Sigmoid colon (tissue), 7 donors: Measurements from ENCODE around the gene UAP1. TPM values are rescaled to one million over a fixed set of nuclear protein-coding genes. Genes with fewer than 3 reads are reported as not detected.
"Not testable (repeated sequence)": the region's sequence is repeated elsewhere in the genome, so short reads cannot be mapped to it uniquely, and the experiment has no call there.

Experiments
- DNase-seq: peaks from one replicate; pipeline ENCODE4 v3.0.0-alpha.2; 2019
- H3K27ac ChIP-seq, 4 donors: fragments of 200-600 bp; sonication (generic); one replicate each; pipeline ENCODE4 v1.5.1; 2016 to 2019; ENCODE audit warnings: mild to moderate bottlenecking in 1 of 4
- H3K27me3 ChIP-seq, 3 donors: fragments of 200-600 bp; sonication (generic); one replicate each; pipeline ENCODE4 v1.5.1; 2019; ENCODE audit warnings: mild to moderate bottlenecking in 1 of 3
- H3K36me3 ChIP-seq, 4 donors: fragments of 200-600 bp; sonication (generic); one replicate each; pipeline ENCODE4 v1.5.1; 2016 to 2019
- H3K4me1 ChIP-seq, 4 donors: fragments of 200-600 bp; sonication (generic); one replicate each; pipeline ENCODE4 v1.5.1; 2017 to 2019
- H3K4me3 ChIP-seq, 4 donors: fragments of 200-600 bp; sonication (generic); one replicate each; pipeline ENCODE4 v1.5.1; 2017 to 2019; ENCODE audit warnings: mild to moderate bottlenecking in 2 of 4, moderate library complexity in 1 of 4
- H3K9me3 ChIP-seq, 4 donors: fragments of 200-600 bp in 3 of 4; sonication (generic) in 3 of 4; one replicate each; pipeline versions ENCODE4 v1.5.1 to v1.6.1; 2013 to 2019
- CTCF ChIP-seq, 4 experiments: fragments of 450-650 bp in 3 of 4; fragments of 200-600 bp in 1 of 4; IDR thresholded peaks; one replicate each; pipeline ENCODE4 v1.5.1; 2016 to 2019; ENCODE audit warnings: antibody characterized with exemption in 4 of 4, mild to moderate bottlenecking in 3 of 4, moderate library complexity in 2 of 4
- EP300 ChIP-seq, 4 donors: sonication (generic); formaldehyde crosslinking; IDR thresholded peaks; one replicate each; pipeline ENCODE4 v1.6.1; 2017; ENCODE audit warnings: antibody characterized with exemption in 4 of 4
- POLR2A ChIP-seq, 2 donors: fragments of 450-650 bp; IDR thresholded peaks; one replicate each; pipeline ENCODE4 v1.6.1; 2016; ENCODE audit warnings: antibody characterized with exemption in 2 of 2, mild to moderate bottlenecking in 2 of 2, moderate library complexity in 2 of 2
- POLR2AphosphoS5 ChIP-seq, 4 donors: sonication (generic); formaldehyde crosslinking; IDR thresholded peaks; one replicate each; pipeline ENCODE4 v1.6.1; 2017; ENCODE audit warnings: antibody characterized with exemption in 4 of 4
- WGBS, 2 donors: extraction: QIAGEN DNeasy Blood & Tissue Kit; methylation state at CpG; one replicate each; pipeline ENCODE4 v1.1.7; 2013; 5-methylcytosine and 5-hydroxymethylcytosine counted together
- intact Hi-C: fragments of 100-400 bp; cut with DNase I; formaldehyde crosslinking; loops from one replicate; pipeline ENCODE4 v1.15.1; 2023
- polyA plus RNA-seq, 3 donors: library from polyadenylated mRNA; stranded (reverse); fragments of 200-250 nt; gene quantifications; one replicate each; pipeline ENCODE4 v1.2.3, GENCODE V29; 2013
- total RNA-seq, 4 donors: library from RNA; depleted of rRNA; stranded (reverse); fragments of >200 nt; gene quantifications; one replicate each; pipeline ENCODE4 v1.1.0, GENCODE V29; 2016
- donor health status: healthy with polysubstance abuse.
- donor health status: Bipolar disorder and iron deficiency.
- donor health status: healthy.

UAP1 gene
- total and polyA plus RNA-seq, 7 donors, result 55.5 to 145 (median 83.6) TPM

- no peak for DNase-seq
- Histone ChIP-seq H3K4me1 (no peaks in the 10 kb centered on the region), H3K9me3 (no peaks in the 10 kb centered on the region), H3K27me3 (no peaks in the 10 kb centered on the region), H3K36me3 (peaks cover 1 to 83% (median 10%) of the 10 kb centered on the region in 4 donors), H3K27ac (no peak overlapping the region), H3K4me3 (no peak overlapping the region)
- WGBS, 2 donors, result 95 to 99% methylated on average over 3 of the region's 3 CpGs
- TF ChIP-seq POLR2AphosphoS5 (IDR thresholded peaks at IDR 0.05) (no peak), POLR2A (IDR thresholded peaks at IDR 0.05) (no peak), EP300 (IDR thresholded peaks at IDR 0.05) (no peak), CTCF (IDR thresholded peaks at IDR 0.05) (no peak)
- intact Hi-C loops, result no loop called here
Observed at GRCh38 chr1:162590101-162590500, 28.6 kb downstream of the UAP1 start.

GRCh38 chr1:162590686-162591085 is 29.2 kb downstream of the UAP1 start:
- Histone ChIP-seq H3K4me1 (no peaks in the 10 kb centered on the region), H3K36me3 (peaks cover 0 to 83% (median 11%) of the 10 kb centered on the region in 4 donors), H3K4me3 (no peak overlapping the region), H3K9me3 (no peaks in the 10 kb centered on the region), H3K27me3 (no peaks in the 10 kb centered on the region), H3K27ac (no peak overlapping the region)
- 97 to 98% methylated on average over 2 of the region's 2 CpGs for WGBS, 2 donors
- DNase-seq, result no peak
- TF ChIP-seq POLR2AphosphoS5 (IDR thresholded peaks at IDR 0.05), result no peak
- TF ChIP-seq CTCF (IDR thresholded peaks at IDR 0.05), result no peak
- no peak for TF ChIP-seq EP300 (IDR thresholded peaks at IDR 0.05)
- no peak for TF ChIP-seq POLR2A (IDR thresholded peaks at IDR 0.05)
- intact Hi-C loops, result no loop called here

- intact Hi-C loops, result no loop called here
- no peak overlapping the region for H3K27ac ChIP-seq
- peaks cover 0 to 89% (median 17%) of the 10 kb centered on the region in 4 donors for H3K36me3 ChIP-seq
- H3K27me3 ChIP-seq, result no peaks in the 10 kb centered on the region
- H3K4me3 ChIP-seq, result no peak overlapping the region
- no peaks in the 10 kb centered on the region for H3K4me1 ChIP-seq
- no peak for TF ChIP-seq POLR2AphosphoS5 (IDR thresholded peaks at IDR 0.05)
- TF ChIP-seq POLR2A (IDR thresholded peaks at IDR 0.05), result no peak
- no peak for TF ChIP-seq EP300 (IDR thresholded peaks at IDR 0.05)
- TF ChIP-seq CTCF (IDR thresholded peaks at IDR 0.05), result no peak
- H3K9me3 ChIP-seq, result no peaks in the 10 kb centered on the region
- no peak for DNase-seq
- 40 to 85% methylated on average over 2 of the region's 2 CpGs for WGBS, 2 donors
Observed at GRCh38 chr1:162596514-162597170, 35.1 kb downstream of the UAP1 start.

GRCh38 chr1:162599451-162599850 is 37.9 kb downstream of the UAP1 start:
- no peak overlapping the region for H3K4me3 ChIP-seq
- DNase-seq, result no peak
- peaks cover 0 to 69% (median 16%) of the 10 kb centered on the region in 4 donors for H3K36me3 ChIP-seq
- WGBS, 2 donors, result 87 to 95% methylated on average over 1 of the region's 1 CpG
- no peaks in the 10 kb centered on the region for H3K27me3 ChIP-seq
- H3K27ac ChIP-seq, result no peak overlapping the region
- H3K9me3 ChIP-seq, result no peaks in the 10 kb centered on the region
- no peaks in the 10 kb centered on the region for H3K4me1 ChIP-seq
- intact Hi-C loops, result no loop called here
- no peak for TF ChIP-seq POLR2A (IDR thresholded peaks at IDR 0.05)
- TF ChIP-seq EP300 (IDR thresholded peaks at IDR 0.05), result no peak
- no peak for TF ChIP-seq POLR2AphosphoS5 (IDR thresholded peaks at IDR 0.05)
- no peak for TF ChIP-seq CTCF (IDR thresholded peaks at IDR 0.05)

GRCh38 chr1:162603117-162603516 is 41.6 kb downstream of the UAP1 start:
- H3K4me3 ChIP-seq, DNase-seq, H3K9me3 ChIP-seq, H3K27me3 ChIP-seq, H3K4me1 ChIP-seq, intact Hi-C loops, H3K27ac ChIP-seq: not testable (repeated sequence)
- 96 to 98% methylated on average over 2 of the region's 2 CpGs for WGBS, 2 donors
- peaks cover 0 to 42% (median 8%) of the 10 kb centered on the region in 4 donors for H3K36me3 ChIP-seq
